Measurements from ENCODE around the gene PPP1R10.

Gene PPP1R10

GRCh38 chr6:30560930-30561329 lies 56.1 kb downstream of the PPP1R10 start:
- no peak overlapping the region for H3K4me3 ChIP-seq (ENCODE audit: control insufficient read depth, low read depth, low read length)
- DNase-seq (ENCODE audit: low read depth), result no peak
- TF ChIP-seq CTCF (IDR thresholded peaks at IDR 0.05; ENCODE audit: control insufficient read depth, insufficient read depth, low read depth, low read length, missing control alignments), result no peak

GRCh38 chr6:30557683-30557981 lies 59.4 kb downstream of the PPP1R10 start:
- peak overlapping the region; percentile 87 for H3K4me3 ChIP-seq (ENCODE audit: control insufficient read depth, low read depth, low read length)
- DNase-seq (ENCODE audit: low read depth), result no peak
- no peak for TF ChIP-seq CTCF (IDR thresholded peaks at IDR 0.05; ENCODE audit: control insufficient read depth, insufficient read depth, low read depth, low read length, missing control alignments)

- TF ChIP-seq CTCF (IDR thresholded peaks at IDR 0.05; ENCODE audit: control insufficient read depth, insufficient read depth, low read depth, low read length, missing control alignments), result no peak
These were observed 59.9 kb downstream of the PPP1R10 start, which contains the start of gene PRR3 for GRCh38 chr6:30556906-30557682. PRR3 (plus strand) TSS chr6:30557295; CDS start chr6:30557345, 50 bp downstream.

GRCh38 chr6:30556066-30556905 lies 60.8 kb downstream of the PPP1R10 start, which contains the start of gene GNL1:
GNL1 (minus strand) TSS chr6:30556489; CDS start chr6:30556203, 286 bp downstream.
- peak within 1 kb of the TSS; percentile 87 for H3K4me3 ChIP-seq (ENCODE audit: control insufficient read depth, low read depth, low read length)
- no peak for TF ChIP-seq CTCF (IDR thresholded peaks at IDR 0.05; ENCODE audit: control insufficient read depth, insufficient read depth, low read depth, low read length, missing control alignments)
- DNase-seq (ENCODE audit: low read depth), result peak; percentile 62

More at GRCh38 chr6:30556906-30557682, 59.9 kb downstream of the PPP1R10 start, which contains the start of gene PRR3:
- peak within 1 kb of the TSS; percentile 87 for H3K4me3 ChIP-seq (ENCODE audit: control insufficient read depth, low read depth, low read length)
- DNase-seq (ENCODE audit: low read depth), result peak; percentile 66

GRCh38 chr6:30555816-30556065 lies 61.3 kb downstream of the PPP1R10 start:
- no peak for TF ChIP-seq CTCF (IDR thresholded peaks at IDR 0.05; ENCODE audit: control insufficient read depth, insufficient read depth, low read depth, low read length, missing control alignments)
- DNase-seq (ENCODE audit: low read depth), result no peak
- peak overlapping the region; percentile 87 for H3K4me3 ChIP-seq (ENCODE audit: control insufficient read depth, low read depth, low read length)

GRCh38 chr6:30554962-30555815 lies 61.9 kb downstream of the PPP1R10 start:
- no peak for DNase-seq (ENCODE audit: low read depth)
- no peak for TF ChIP-seq CTCF (IDR thresholded peaks at IDR 0.05; ENCODE audit: control insufficient read depth, insufficient read depth, low read depth, low read length, missing control alignments)
- peak overlapping the region; percentile 87 for H3K4me3 ChIP-seq (ENCODE audit: control insufficient read depth, low read depth, low read length)

Measured in AG09309 (cell line).